ENCODE measurements around the gene MINDY4.

The MINDY4 gene

DNA sequence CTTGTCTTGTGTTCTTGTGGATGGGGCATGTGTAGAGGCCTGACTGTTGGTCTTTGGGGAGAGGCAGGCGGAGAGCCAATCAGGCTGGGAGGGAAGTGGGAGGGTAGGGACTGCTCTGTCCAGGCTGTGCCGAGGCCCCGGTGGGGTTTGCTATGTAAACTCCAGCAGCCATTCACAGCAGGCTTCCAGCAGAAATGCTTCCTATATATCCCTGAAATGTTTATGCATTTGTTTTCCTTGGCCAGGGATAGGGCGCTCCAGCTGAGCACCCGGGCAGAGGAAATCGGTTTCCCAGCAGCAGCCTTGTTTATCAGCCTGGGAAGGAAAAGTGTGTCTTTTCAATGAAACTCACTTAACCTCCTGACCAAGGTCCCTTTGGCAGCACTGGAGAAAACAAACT, 122.1 kb downstream of the MINDY4 start (continued):
- TF ChIP-seq, protein P1, sequence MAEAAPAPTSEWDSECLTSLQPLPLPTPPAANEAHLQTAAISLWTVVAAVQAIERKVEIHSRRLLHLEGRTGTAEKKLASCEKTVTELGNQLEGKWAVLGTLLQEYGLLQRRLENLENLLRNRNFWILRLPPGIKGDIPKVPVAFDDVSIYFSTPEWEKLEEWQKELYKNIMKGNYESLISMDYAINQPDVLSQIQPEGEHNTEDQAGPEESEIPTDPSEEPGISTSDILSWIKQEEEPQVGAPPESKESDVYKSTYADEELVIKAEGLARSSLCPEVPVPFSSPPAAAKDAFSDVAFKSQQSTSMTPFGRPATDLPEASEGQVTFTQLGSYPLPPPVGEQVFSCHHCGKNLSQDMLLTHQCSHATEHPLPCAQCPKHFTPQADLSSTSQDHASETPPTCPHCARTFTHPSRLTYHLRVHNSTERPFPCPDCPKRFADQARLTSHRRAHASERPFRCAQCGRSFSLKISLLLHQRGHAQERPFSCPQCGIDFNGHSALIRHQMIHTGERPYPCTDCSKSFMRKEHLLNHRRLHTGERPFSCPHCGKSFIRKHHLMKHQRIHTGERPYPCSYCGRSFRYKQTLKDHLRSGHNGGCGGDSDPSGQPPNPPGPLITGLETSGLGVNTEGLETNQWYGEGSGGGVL (tag by site-specific recombination; IDR thresholded peaks at IDR 0.05), result no peak
- TF ChIP-seq ZNF530 (tag by site-specific recombination; IDR thresholded peaks at IDR 0.05; ENCODE audit: low read depth), result no peak
- no peak for TF ChIP-seq KLF1 (tag by site-specific recombination; IDR thresholded peaks at IDR 0.05)
- no peak for TF ChIP-seq ZNF184 (tag by site-specific recombination; IDR thresholded peaks at IDR 0.05)
- TF ChIP-seq ZNF433 (tag by site-specific recombination; IDR thresholded peaks at IDR 0.05; ENCODE audit: low read depth), result no peak
- peak; percentile 40; the same call in 1 of the 2 replicates for TF ChIP-seq ZSCAN30 (tag by site-specific recombination; IDR thresholded peaks at IDR 0.05)
- no peak for TF ChIP-seq ZNF48 (tag by site-specific recombination; IDR thresholded peaks at IDR 0.05)
- no peak for TF ChIP-seq ZNF473 (tag by site-specific recombination; IDR thresholded peaks at IDR 0.05)
- TF ChIP-seq ZNF366 (tag by site-specific recombination; conservative IDR thresholded peaks at IDR 0.05), result no peak
- TF ChIP-seq ZFHX2 (tag by site-specific recombination; conservative IDR thresholded peaks at IDR 0.05), result no peak
- no peak for TF ChIP-seq MYNN (tag by site-specific recombination; IDR thresholded peaks at IDR 0.05; ENCODE audit: borderline replicate concordance)
- no peak for TF ChIP-seq ZNF692 (tag by site-specific recombination; IDR thresholded peaks at IDR 0.05)
- TF ChIP-seq, protein P2, sequence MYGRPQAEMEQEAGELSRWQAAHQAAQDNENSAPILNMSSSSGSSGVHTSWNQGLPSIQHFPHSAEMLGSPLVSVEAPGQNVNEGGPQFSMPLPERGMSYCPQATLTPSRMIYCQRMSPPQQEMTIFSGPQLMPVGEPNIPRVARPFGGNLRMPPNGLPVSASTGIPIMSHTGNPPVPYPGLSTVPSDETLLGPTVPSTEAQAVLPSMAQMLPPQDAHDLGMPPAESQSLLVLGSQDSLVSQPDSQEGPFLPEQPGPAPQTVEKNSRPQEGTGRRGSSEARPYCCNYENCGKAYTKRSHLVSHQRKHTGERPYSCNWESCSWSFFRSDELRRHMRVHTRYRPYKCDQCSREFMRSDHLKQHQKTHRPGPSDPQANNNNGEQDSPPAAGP (tag by site-specific recombination; IDR thresholded peaks at IDR 0.05), result no peak
- TF ChIP-seq ZNF19 (tag by site-specific recombination; IDR thresholded peaks at IDR 0.05; ENCODE audit: low read depth), result no peak
- TF ChIP-seq, protein P3, sequence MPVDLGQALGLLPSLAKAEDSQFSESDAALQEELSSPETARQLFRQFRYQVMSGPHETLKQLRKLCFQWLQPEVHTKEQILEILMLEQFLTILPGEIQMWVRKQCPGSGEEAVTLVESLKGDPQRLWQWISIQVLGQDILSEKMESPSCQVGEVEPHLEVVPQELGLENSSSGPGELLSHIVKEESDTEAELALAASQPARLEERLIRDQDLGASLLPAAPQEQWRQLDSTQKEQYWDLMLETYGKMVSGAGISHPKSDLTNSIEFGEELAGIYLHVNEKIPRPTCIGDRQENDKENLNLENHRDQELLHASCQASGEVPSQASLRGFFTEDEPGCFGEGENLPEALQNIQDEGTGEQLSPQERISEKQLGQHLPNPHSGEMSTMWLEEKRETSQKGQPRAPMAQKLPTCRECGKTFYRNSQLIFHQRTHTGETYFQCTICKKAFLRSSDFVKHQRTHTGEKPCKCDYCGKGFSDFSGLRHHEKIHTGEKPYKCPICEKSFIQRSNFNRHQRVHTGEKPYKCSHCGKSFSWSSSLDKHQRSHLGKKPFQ (tag by site-specific recombination; IDR thresholded peaks at IDR 0.05), result no peak
- TF ChIP-seq GLI4 (tag by site-specific recombination; IDR thresholded peaks at IDR 0.05), result no peak
- TF ChIP-seq ZNF544 (tag by site-specific recombination; IDR thresholded peaks at IDR 0.05), result no peak
- no peak for TF ChIP-seq ZNF221 (tag by site-specific recombination; IDR thresholded peaks at IDR 0.05; ENCODE audit: borderline replicate concordance)
- TF ChIP-seq ZBTB10 (tag by site-specific recombination; IDR thresholded peaks at IDR 0.05), result no peak
- TF ChIP-seq GLIS1 (tag by site-specific recombination; IDR thresholded peaks at IDR 0.05), result peak; percentile 38
- TF ChIP-seq ZNF785 (tag by site-specific recombination; IDR thresholded peaks at IDR 0.05), result no peak
- TF ChIP-seq ZIC2 (tag by site-specific recombination; IDR thresholded peaks at IDR 0.05), result peak; percentile 97
- TF ChIP-seq ZNF121 (tag by site-specific recombination; IDR thresholded peaks at IDR 0.05), result peak; percentile 53; the same call in 1 of the 2 replicates
- TF ChIP-seq, protein P4, sequence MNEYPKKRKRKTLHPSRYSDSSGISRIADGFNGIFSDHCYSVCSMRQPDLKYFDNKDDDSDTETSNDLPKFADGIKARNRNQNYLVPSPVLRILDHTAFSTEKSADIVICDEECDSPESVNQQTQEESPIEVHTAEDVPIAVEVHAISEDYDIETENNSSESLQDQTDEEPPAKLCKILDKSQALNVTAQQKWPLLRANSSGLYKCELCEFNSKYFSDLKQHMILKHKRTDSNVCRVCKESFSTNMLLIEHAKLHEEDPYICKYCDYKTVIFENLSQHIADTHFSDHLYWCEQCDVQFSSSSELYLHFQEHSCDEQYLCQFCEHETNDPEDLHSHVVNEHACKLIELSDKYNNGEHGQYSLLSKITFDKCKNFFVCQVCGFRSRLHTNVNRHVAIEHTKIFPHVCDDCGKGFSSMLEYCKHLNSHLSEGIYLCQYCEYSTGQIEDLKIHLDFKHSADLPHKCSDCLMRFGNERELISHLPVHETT (tag by site-specific recombination; IDR thresholded peaks at IDR 0.05), result no peak
- TF ChIP-seq ZNF555 (tag by site-specific recombination; conservative IDR thresholded peaks at IDR 0.05), result no peak
- TF ChIP-seq ZNF266 (tag by site-specific recombination; IDR thresholded peaks at IDR 0.05; ENCODE audit: low read depth), result no peak
- TF ChIP-seq, protein P5, sequence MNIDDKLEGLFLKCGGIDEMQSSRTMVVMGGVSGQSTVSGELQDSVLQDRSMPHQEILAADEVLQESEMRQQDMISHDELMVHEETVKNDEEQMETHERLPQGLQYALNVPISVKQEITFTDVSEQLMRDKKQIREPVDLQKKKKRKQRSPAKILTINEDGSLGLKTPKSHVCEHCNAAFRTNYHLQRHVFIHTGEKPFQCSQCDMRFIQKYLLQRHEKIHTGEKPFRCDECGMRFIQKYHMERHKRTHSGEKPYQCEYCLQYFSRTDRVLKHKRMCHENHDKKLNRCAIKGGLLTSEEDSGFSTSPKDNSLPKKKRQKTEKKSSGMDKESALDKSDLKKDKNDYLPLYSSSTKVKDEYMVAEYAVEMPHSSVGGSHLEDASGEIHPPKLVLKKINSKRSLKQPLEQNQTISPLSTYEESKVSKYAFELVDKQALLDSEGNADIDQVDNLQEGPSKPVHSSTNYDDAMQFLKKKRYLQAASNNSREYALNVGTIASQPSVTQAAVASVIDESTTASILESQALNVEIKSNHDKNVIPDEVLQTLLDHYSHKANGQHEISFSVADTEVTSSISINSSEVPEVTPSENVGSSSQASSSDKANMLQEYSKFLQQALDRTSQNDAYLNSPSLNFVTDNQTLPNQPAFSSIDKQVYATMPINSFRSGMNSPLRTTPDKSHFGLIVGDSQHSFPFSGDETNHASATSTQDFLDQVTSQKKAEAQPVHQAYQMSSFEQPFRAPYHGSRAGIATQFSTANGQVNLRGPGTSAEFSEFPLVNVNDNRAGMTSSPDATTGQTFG (tag by site-specific recombination; IDR thresholded peaks at IDR 0.05; ENCODE audit: borderline replicate concordance), result no peak
- peak; percentile 40 for TF ChIP-seq ZNF341 (tag by site-specific recombination; IDR thresholded peaks at IDR 0.05; ENCODE audit: low read depth)
- TF ChIP-seq ZNF175 (tag by site-specific recombination; IDR thresholded peaks at IDR 0.05), result no peak
